Colonic mucosa (tissue), 4 donors: ENCODE data around the gene SCGB3A1. TPM values are rescaled to one million over a fixed set of nuclear protein-coding genes. Genes with fewer than 3 reads are reported as not detected.

Source experiments
- DNase-seq: peaks from one replicate; pipeline ENCODE4 v3.0.0-alpha.2; 2020
- H3K27ac ChIP-seq: fragments of 200-600 bp; one replicate; pipeline ENCODE4 v1.8.0; 2021
- H3K27me3 ChIP-seq: fragments of 200-600 bp; one replicate; pipeline ENCODE4 v1.8.0; 2021
- H3K36me3 ChIP-seq: fragments of 200-600 bp; one replicate; pipeline ENCODE4 v1.8.0; 2021
- H3K4me1 ChIP-seq: fragments of 200-600 bp; one replicate; pipeline ENCODE4 v1.8.0; 2021; ENCODE audit warnings: mild to moderate bottlenecking
- H3K4me3 ChIP-seq: fragments of 200-600 bp; one replicate; pipeline ENCODE4 v1.8.0; 2021
- H3K9ac ChIP-seq, 2 donors: one replicate each; pipeline ENCODE4 v1.7.0; 2013; ENCODE audit warnings: control low read depth in 2 of 2, low read depth in 2 of 2, low read length in 2 of 2
- H3K9me3 ChIP-seq: fragments of 200-600 bp; one replicate; pipeline ENCODE4 v1.8.0; 2021
- CTCF ChIP-seq: fragments of 200-600 bp; IDR thresholded peaks from one replicate; pipeline ENCODE4 v1.8.0; 2022; ENCODE audit warnings: antibody characterized with exemption, mild to moderate bottlenecking
- intact Hi-C: fragments of 100-400 bp; cut with DNase I; formaldehyde crosslinking; loops from one replicate; pipeline ENCODE4 v1.14.1; 2022
- total RNA-seq, 2 donors: library from RNA; stranded (reverse); fragmentation: NEBNext Ultra II Directional in 1 of 2; extraction: Animal tissue kit (Norgen Biotek cat#: 25700) in 1 of 2; gene quantifications; one replicate each; pipeline ENCODE4 v1.2.1, GENCODE V29; 2021
- donor health status: healthy.
- donor health status: DM: no; HTN: no; CAD: no.
- donor health status: DM: no; HTN: no; CAD: no.

Gene SCGB3A1
- total RNA-seq, 2 donors from 2014 or later: 1.1 TPM; not detected in 1

GRCh38 chr5:180601591-180602480 is 10.5 kb upstream of the SCGB3A1 start:
- no peak overlapping the region for H3K4me3 ChIP-seq
- no peak for DNase-seq
- H3K27ac ChIP-seq: no peak overlapping the region
- no peaks in the 10 kb centered on the region for H3K36me3 ChIP-seq
- intact Hi-C loops: no loop called here
- no peaks in the 10 kb centered on the region for H3K4me1 ChIP-seq
- H3K9me3 ChIP-seq: no peaks in the 10 kb centered on the region
- no peaks in the 10 kb centered on the region for H3K27me3 ChIP-seq
- no peak for TF ChIP-seq CTCF
- H3K9ac ChIP-seq: no peak overlapping the region

- intact Hi-C loops: no loop called here
- no peak for TF ChIP-seq CTCF
- no peaks in the 10 kb centered on the region for H3K27me3 ChIP-seq
- no peaks in the 10 kb centered on the region for H3K4me1 ChIP-seq
- H3K27ac ChIP-seq: no peak overlapping the region
- no peak overlapping the region for H3K9ac ChIP-seq
- H3K4me3 ChIP-seq: no peak overlapping the region
- no peaks in the 10 kb centered on the region for H3K36me3 ChIP-seq
- DNase-seq: no peak
- no peaks in the 10 kb centered on the region for H3K9me3 ChIP-seq
Observed at GRCh38 chr5:180600554-180601041, 9.3 kb upstream of the SCGB3A1 start.

GRCh38 chr5:180599981-180600553 is 8.8 kb upstream of the SCGB3A1 start:
- intact Hi-C loops: no loop called here
- H3K4me1 ChIP-seq: no peaks in the 10 kb centered on the region

GRCh38 chr5:180599590-180599914 is 8.3 kb upstream of the SCGB3A1 start:
- H3K4me1 ChIP-seq: no peaks in the 10 kb centered on the region
- no peaks in the 10 kb centered on the region for H3K9me3 ChIP-seq
- intact Hi-C loops: no loop called here
- no peaks in the 10 kb centered on the region for H3K36me3 ChIP-seq
- no peak for TF ChIP-seq CTCF
- H3K9ac ChIP-seq: no peak overlapping the region
- H3K4me3 ChIP-seq: no peak overlapping the region
- no peak for DNase-seq
- H3K27me3 ChIP-seq: no peaks in the 10 kb centered on the region
- no peak overlapping the region for H3K27ac ChIP-seq

More at GRCh38 chr5:180599981-180600553, 8.8 kb upstream of the SCGB3A1 start:
- Histone ChIP-seq H3K9ac (no peak overlapping the region), H3K9me3 (no peaks in the 10 kb centered on the region), H3K27me3 (no peaks in the 10 kb centered on the region), H3K27ac (no peak overlapping the region), H3K4me3 (no peak overlapping the region), H3K36me3 (no peaks in the 10 kb centered on the region)
- TF ChIP-seq CTCF: no peak
- no peak for DNase-seq

GRCh38 chr5:180598797-180599589 is 7.7 kb upstream of the SCGB3A1 start:
- Histone ChIP-seq H3K4me1 (no peaks in the 10 kb centered on the region), H3K9ac (no peak overlapping the region), H3K4me3 (no peak overlapping the region), H3K27me3 (no peaks in the 10 kb centered on the region), H3K9me3 (no peaks in the 10 kb centered on the region), H3K36me3 (no peaks in the 10 kb centered on the region), H3K27ac (no peak overlapping the region)
- no peak for TF ChIP-seq CTCF
- DNase-seq: no peak
- intact Hi-C loops: no loop called here
